Suppressor macrophage (primary cell): ENCODE results near the gene KCNA1.

Source experiments
- DNase-seq, 4 experiments: peaks; one replicate each; pipeline ENCODE4 v3.0.0-alpha.2; 2020 to 2022

The KCNA1 gene

DNA sequence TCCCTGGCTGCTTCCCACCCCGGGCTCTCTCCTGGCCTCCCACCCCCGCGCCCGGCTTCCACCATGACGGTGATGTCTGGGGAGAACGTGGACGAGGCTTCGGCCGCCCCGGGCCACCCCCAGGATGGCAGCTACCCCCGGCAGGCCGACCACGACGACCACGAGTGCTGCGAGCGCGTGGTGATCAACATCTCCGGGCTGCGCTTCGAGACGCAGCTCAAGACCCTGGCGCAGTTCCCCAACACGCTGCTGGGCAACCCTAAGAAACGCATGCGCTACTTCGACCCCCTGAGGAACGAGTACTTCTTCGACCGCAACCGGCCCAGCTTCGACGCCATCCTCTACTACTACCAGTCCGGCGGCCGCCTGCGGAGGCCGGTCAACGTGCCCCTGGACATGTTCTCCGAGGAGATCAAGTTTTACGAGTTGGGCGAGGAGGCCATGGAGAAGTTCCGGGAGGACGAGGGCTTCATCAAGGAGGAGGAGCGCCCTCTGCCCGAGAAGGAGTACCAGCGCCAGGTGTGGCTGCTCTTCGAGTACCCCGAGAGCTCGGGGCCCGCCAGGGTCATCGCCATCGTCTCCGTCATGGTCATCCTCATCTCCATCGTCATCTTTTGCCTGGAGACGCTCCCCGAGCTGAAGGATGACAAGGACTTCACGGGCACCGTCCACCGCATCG, 1.8 kb downstream of the KCNA1 start:
- no peak for DNase-seq

DNA sequence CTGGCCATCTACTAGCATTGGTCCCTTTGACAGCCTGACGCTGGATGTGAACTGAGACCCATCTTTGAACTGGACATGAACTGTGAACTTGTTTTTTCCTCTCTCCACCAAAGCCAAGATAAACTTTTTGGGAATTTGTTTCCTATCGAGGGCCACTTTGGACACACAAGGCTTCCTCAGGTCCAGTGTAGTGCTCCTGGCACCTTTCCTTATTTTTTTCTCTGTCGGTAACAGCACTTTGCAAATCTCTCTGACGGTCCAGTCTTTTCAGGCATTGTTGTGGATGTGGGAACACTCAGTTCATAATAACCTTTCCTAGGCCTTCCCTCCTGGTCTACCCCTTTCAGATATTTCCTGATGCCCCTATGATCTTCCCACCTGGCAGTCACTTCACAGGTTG, 5.0 kb downstream of the KCNA1 start:
- DNase-seq: no peak

DNA sequence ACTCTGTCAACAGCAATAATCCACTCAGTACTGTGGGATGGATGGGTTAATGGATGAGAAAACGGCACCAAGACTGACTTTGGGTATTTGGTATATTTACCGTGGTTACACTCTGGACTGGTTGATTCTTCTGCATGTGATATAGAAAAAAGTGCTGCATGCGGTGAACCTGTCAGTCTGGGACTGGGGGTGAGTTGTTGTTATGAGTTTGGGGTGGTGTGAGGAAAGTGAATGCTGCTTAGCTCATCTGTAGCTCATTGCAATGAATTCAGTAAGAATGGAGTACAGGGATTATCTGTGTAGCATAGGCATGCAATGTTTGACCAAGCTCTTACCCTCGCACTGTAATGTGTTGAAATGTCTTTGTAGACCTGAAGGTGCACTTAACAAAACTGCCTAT, 6.0 kb downstream of the KCNA1 start:
- DNase-seq: no peak

- no peak for DNase-seq
These were observed 9.4 kb downstream of the KCNA1 start for GRCh38 chr12:4918950-4919660.

GRCh38 chr12:4932576-4932975, 22.9 kb downstream of the KCNA1 start:
- DNase-seq: no peak

GRCh38 chr12:4933411-4933810, 23.7 kb downstream of the KCNA1 start:
- no peak for DNase-seq

DNA sequence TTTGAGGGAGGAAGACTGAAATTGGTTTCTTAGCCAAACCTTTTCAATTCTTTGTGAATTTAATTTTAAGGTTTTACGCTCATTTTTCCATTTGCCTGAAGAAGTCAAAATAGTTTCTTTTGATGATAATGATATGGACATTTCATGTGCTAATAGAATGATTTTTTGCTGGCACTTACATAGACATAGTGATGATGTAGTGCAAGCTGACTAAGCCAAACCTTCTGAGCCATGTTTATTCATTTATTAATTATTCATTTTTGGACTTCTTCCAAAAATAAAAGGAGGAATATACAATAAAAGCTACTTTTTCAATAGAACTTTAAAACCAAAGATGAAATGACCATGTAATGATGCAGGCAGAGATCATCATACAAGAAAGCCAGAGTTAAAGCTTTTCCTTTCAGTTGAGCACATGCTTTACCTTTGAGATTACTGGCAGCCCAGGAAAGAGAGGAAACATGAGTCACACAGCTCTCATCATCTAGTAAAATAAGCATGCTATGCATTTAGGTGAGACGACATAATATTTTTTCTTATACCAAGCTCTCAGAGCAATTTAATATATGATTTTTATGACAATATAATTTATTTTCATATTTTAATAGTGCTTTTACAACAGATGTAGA, 24.8 kb downstream of the KCNA1 start:
- DNase-seq: no peak

GRCh38 chr12:4938900-4939299, 29.2 kb downstream of the KCNA1 start:
- no peak for DNase-seq

DNA sequence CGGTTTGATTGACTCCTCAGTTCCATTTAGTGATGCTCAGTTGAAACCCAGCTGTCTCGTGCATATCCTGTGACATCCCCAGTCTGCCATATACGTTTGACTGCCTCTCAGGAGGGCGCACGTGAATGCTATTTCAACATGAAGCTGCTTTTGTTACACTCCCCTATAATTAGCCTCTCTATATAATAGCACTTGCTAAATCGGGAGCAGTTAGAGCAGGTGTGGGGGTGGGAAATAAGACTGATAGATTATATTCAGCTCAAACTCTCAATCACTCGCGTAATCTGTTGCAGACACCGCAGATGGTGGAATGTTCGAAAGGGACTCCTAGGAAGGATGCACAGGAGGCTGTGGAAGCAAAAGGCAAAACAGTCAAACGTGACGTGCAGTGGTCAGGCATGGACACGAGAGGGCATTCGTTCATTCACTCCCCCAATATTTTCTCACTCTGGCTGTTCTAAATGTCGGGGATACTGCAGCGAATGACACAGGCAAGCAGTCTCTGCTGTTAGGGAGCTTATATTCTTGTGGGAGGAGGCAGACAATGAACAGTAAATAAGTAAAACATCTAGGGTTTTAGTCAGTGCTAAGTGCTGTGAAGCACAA, 29.8 kb downstream of the KCNA1 start:
- DNase-seq: no peak

GRCh38 chr12:4943067-4943937, 33.6 kb downstream of the KCNA1 start:
- peak in 2 of 4 experiments; percentile 3 to 9 for DNase-seq

DNA sequence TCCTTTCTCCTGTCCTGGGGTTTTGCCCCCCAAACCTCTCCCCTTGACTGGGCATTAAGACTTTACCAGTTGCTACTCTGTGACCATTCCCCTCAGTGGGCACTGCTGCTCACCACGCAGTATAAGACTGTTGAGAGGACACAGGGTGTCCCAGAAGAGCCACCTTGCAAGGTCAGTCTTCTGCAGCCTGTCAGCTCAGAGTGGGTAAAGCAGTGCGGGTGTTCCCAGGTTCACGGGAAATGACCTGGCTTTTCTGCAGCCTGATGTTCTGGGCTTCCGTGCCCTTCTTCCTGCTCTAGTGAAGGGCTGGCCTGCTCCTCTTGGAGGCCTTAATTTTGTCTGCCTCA, 34.2 kb downstream of the KCNA1 start:
- no peak for DNase-seq

DNA sequence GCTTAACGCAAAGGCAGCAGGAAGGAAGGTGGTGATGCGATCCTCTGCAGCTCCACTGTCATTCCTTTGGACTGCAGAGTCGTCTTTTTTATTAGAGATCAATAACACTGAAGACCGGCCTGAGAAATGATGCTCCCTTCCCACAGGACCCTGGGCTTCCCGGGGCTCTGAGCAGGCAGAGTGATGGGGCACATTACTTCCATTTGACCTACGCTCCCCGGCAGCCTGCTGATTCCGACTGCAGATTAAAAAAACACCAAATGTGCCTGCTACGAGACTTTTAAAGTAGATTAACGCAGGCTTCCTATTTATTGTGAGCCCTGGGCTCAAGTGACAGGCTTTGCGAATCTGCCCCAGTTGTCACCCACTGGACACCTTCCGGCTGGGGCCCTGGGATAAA, 37.5 kb downstream of the KCNA1 start:
- DNase-seq: no peak

GRCh38 chr12:4951083-4951482, 41.4 kb downstream of the KCNA1 start:
- DNase-seq: no peak

DNA sequence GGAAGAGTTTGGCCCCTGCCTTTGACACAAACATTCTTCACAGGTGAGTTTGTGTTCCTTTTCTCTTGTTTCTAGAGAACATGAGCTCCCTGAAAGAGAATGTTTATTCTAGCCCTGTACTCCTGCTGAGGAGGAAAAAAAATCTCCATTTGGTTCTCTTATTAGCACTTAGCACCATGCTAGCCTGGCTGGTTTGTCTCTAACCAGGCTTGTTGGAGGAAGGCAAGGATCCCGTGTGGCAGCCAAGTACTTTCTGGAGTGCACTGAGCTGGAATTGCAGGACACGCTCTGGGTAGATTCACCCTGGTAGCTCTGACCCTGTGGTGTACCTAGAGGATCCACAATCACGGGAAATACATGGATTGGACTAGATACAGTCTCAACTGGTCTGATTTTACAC, 41.9 kb downstream of the KCNA1 start:
- no peak for DNase-seq

DNA sequence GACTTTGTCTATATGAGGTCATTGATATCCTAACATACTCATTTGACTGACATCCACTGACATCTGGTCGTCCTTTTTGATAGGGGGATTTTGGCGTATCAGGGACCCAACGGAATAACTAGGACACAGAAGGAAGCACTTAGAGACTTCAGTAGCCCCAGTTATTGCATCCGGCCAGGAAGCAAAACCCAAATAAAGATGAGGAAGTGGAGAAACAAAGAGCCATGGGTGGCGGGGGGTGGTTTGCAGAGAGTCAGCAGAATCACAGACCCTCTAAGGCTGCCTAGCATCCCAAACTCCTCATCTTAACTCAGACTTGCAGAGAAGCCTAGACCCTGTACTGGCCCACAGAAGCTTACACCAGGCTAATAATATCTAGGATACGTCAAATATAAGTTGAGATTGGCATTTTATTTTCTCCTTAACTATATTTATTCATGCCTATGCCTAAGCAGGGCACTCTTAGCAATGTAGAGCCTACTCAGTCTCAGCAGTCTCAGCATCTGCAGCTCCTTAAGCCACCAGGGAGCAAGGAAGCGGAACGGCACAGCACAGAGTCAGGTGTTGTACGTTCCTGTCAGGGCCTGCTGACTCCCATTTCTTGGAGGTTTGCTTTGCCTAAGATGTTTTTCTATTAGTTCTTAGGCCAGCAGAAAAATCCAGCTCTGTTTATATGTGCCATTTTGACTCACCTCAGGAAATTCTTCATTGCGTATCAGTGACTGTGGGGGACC, 45.1 kb downstream of the KCNA1 start:
- DNase-seq: peak in 1 of 4 experiments; percentile 25

GRCh38 chr12:4956054-4956453, 46.3 kb downstream of the KCNA1 start:
- no peak for DNase-seq

- no peak for DNase-seq
These were observed 47.3 kb downstream of the KCNA1 start for GRCh38 chr12:4956968-4957367.

- no peak for DNase-seq
These were observed 48.1 kb downstream of the KCNA1 start for GRCh38 chr12:4957761-4958160.

- DNase-seq: no peak
These were observed 49.1 kb downstream of the KCNA1 start for GRCh38 chr12:4958697-4959375.

DNA sequence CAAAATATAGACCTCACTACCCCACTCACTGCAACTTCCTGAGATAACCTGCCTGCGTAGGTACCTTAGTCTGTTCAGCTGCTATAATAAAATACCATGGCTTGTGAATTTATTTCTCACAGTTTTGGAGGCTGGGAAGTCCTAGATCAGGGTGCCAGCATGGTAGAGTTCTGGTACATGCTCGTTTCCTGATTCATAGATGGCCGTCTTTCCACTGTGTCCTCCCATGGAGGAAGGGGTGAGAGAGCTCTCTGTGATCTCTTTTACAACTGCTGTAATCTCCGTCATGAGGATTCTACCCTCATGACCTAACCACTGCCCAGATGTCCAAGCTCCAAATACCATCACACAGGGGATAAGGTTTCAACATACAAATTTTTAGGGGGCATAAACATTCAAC, 49.7 kb downstream of the KCNA1 start:
- no peak for DNase-seq

DNA sequence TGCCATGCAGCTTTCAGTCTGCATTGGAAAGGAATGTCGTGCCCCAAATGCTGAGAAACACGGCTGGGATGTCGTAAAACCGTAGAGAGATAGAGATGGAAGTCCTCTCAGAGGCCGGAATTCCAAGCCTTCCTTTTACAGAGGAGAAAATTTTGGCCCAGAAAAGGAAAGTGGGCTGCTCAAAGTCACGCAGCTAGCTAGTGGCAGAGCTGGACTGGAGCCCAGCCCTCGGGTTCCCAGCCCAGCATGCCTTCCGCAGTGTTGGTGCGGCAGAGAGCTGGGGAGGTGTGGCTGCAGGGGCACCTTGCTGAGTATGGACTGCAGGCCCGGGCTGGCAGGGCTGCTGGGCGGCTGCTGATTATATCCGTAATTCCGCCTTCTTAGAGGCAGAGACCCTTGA, 50.3 kb downstream of the KCNA1 start:
- no peak for DNase-seq
